Mesodermal cell (in vitro differentiated cells): Measurements from ENCODE around the gene DGKB.

Experiments used
- H3K27ac ChIP-seq: 2 replicates; pipeline ENCODE4 v1.7.0; 2013; ENCODE audit warnings: mild to moderate bottlenecking, low read depth, low read length, moderate library complexity; ENCODE audit not compliant: severe bottlenecking
- H3K36me3 ChIP-seq: 2 replicates; pipeline ENCODE4 v1.7.1; 2013; ENCODE audit warnings: mild to moderate bottlenecking, low read length, moderate library complexity; ENCODE audit not compliant: control insufficient read depth, insufficient read depth
- H3K4me1 ChIP-seq: one replicate; pipeline ENCODE4 v1.7.1; 2013; ENCODE audit warnings: mild to moderate bottlenecking, low read length; ENCODE audit not compliant: insufficient read depth, control insufficient read depth, poor library complexity, severe bottlenecking
- H3K4me3 ChIP-seq: 2 replicates; pipeline ENCODE4 v1.7.0; 2013; ENCODE audit warnings: low read length, control low read depth, mild to moderate bottlenecking; ENCODE audit not compliant: insufficient read depth, poor library complexity, severe bottlenecking; ENCODE audit errors: extremely low read depth
- H3K9me3 ChIP-seq: 2 replicates; pipeline ENCODE4 v1.7.1; 2013; ENCODE audit warnings: mild to moderate bottlenecking, low read length, moderate library complexity; ENCODE audit not compliant: control insufficient read depth
- WGBS, 2 experiments: methylation state at CpG; one replicate each; pipeline ENCODE4 v1.1.5; 2013; ENCODE audit warnings: missing lambda C conversion rate in 2 of 2; ENCODE audit not compliant: insufficient coverage in 2 of 2; 5-methylcytosine and 5-hydroxymethylcytosine counted together

The DGKB gene

DNA sequence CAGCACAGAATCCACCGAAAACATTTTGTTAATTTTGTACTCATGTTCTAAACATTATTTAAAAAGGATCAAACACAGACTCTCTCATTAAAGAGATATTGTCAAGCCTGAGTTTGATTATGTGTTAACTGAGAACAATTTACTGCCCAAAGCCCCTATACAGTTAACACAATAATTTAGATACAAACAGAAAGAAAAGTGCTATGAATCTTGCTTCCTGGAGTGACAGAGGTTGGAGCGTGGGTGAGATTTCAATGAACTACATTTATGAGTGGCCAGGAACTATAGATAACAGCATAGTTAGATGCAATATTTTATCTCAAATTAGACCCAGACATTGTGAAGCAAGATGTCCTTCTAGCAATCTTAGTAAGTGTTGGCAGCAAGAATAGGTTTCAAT lies 464.2 kb downstream of the DGKB start:
- no peaks in the 10 kb centered on the region for H3K4me1 ChIP-seq
- no peak overlapping the region for H3K4me3 ChIP-seq
- H3K27ac ChIP-seq: no peak overlapping the region
- H3K9me3 ChIP-seq: no peaks in the 10 kb centered on the region
- no peaks in the 10 kb centered on the region for H3K36me3 ChIP-seq
- no CpG with 5 or more reads among the region's 2 CpGs for WGBS, 2 experiments

DNA sequence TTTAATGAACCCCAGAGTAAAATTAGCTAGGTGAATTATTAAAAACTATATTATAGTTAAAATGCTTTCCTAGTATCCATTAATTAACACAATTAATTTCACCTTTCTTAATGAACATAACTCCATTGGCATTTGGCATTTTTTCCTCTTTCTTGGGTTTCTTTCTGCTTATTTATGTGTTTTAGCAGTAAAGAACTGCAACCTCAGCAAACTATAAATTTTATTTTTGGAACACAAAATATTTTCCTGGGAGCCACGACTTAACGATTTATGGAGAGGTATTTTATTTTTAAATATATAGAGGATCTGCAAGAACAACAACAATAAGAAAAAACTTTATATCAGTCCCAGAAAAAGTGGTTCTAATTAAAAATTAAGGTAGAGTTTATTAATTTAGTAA lies 465.7 kb downstream of the DGKB start:
- Histone ChIP-seq H3K36me3 (no peaks in the 10 kb centered on the region), H3K9me3 (no peaks in the 10 kb centered on the region), H3K4me1 (no peaks in the 10 kb centered on the region), H3K4me3 (no peak overlapping the region), H3K27ac (no peak overlapping the region)
- WGBS, 2 experiments: no CpG with 5 or more reads among the region's 2 CpGs

DNA sequence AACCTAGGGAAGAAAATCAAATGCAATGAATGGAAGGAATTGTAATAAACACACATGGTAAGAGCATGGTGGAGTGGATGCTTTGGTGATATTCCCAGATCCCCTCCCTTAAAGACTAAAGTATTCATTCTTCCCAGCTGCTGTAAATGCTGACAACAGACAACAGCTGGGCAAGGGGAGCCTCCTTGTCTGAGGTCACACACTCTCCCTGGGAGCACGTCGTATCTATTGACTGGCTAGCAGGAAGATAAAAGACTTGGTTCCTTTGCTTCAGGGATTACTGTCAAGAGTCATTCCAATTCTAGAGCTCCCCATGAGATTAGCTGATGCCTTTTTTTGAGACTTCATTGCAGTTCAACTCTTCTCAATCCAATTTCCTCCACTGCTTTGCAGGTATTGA lies 469.6 kb downstream of the DGKB start:
- H3K4me3 ChIP-seq: no peak overlapping the region
- 33 to 68% methylated on average over 1 to 2 of the region's 2 CpGs for WGBS, 2 experiments
- H3K4me1 ChIP-seq: no peaks in the 10 kb centered on the region
- no peaks in the 10 kb centered on the region for H3K36me3 ChIP-seq
- H3K9me3 ChIP-seq: no peaks in the 10 kb centered on the region
- H3K27ac ChIP-seq: no peak overlapping the region

DNA sequence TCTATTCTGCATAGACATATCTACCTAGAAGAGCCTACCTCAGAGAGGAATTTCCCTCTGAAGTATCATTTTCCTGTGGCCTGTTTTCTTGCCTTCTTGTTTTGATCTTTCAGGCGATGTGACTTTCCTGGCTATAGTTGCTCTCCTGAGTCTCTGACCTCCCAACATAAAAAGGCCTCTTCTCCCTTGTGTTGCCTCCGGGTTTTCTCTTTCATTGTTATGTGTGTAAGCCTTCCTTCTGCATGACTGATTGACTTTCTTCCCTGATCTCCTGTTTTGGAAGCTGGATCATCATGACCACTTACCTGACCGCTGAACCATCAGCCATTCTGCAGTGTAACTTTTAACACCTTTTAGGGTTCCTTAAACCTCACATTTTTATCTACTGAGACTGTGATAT lies 471.6 kb downstream of the DGKB start:
- H3K9me3 ChIP-seq: no peaks in the 10 kb centered on the region
- 80 to 90% methylated on average over 1 to 2 of the region's 3 CpGs for WGBS, 2 experiments
- no peaks in the 10 kb centered on the region for H3K36me3 ChIP-seq
- H3K4me1 ChIP-seq: no peaks in the 10 kb centered on the region
- H3K27ac ChIP-seq: no peak overlapping the region
- no peak overlapping the region for H3K4me3 ChIP-seq

DNA sequence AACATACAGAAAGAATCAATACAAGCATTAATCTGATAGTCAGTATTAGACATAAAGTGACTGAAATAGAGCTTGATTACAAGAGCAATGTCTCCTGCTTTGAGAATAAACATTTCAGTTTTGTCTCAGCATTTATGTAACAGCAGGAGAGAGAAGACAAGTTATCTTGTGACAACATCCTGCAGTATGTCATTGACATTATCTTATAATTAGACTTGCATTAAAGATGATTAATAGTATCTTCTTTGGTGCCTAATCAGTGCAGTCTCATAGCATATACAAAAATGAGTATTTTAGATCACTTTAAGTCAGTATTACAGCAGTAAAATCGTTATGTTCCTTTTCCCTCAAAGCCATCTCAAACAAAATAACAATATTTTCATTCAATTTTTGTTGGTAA lies 477.0 kb downstream of the DGKB start:
- no CpG with 5 or more reads among the region's 1 CpG for WGBS, 2 experiments
- H3K36me3 ChIP-seq: no peaks in the 10 kb centered on the region
- H3K4me3 ChIP-seq: no peak overlapping the region
- no peak overlapping the region for H3K27ac ChIP-seq
- no peaks in the 10 kb centered on the region for H3K4me1 ChIP-seq
- no peaks in the 10 kb centered on the region for H3K9me3 ChIP-seq

DNA sequence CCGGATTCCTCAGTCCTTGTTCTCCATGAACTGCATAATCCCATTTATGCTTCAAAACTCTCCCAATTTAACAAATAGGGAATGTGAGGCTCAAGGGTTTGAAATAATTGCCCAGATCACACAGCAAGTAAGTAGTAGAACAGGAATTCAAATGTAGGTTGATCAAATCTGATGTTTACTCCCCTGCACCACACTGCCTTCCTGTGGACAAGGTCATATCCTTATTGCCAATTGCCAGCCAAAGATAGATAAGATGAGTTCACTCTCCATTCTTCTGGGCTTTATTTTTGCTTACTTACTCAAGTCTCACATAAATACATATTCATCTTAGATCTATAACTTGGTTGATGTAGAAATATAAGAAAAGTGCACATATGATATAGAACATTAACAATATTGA lies 477.9 kb downstream of the DGKB start:
- Histone ChIP-seq H3K27ac (no peak overlapping the region), H3K36me3 (no peaks in the 10 kb centered on the region), H3K4me3 (no peak overlapping the region), H3K9me3 (no peaks in the 10 kb centered on the region), H3K4me1 (peaks cover 2% of the 10 kb centered on the region)
- no CpG with 5 or more reads among the region's 1 CpG for WGBS, 2 experiments

DNA sequence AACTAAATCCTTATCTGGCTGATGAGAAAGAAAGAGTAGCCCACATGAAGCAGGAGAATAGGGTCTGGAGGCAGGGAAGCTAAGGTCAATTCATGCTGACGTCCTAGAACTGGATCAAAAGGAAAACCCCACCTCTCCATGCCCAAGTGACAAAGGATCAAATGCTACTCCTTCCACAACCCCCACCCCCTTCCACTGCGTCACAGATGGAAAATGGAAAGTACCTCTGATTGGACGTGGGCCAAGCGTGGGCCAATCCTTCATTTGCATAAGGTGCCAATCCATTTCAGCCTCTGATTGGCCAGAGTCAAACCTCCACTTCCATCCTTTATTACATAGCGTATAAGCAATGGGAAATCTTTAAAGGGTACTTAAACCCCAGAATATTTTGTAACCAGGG lies 481.8 kb downstream of the DGKB start:
- Histone ChIP-seq H3K36me3 (no peaks in the 10 kb centered on the region), H3K4me1 (peaks cover 4% of the 10 kb centered on the region), H3K9me3 (no peaks in the 10 kb centered on the region), H3K4me3 (no peak overlapping the region), H3K27ac (no peak overlapping the region)
- WGBS, 2 experiments: 73 to 81% methylated on average over 3 to 4 of the region's 5 CpGs

DNA sequence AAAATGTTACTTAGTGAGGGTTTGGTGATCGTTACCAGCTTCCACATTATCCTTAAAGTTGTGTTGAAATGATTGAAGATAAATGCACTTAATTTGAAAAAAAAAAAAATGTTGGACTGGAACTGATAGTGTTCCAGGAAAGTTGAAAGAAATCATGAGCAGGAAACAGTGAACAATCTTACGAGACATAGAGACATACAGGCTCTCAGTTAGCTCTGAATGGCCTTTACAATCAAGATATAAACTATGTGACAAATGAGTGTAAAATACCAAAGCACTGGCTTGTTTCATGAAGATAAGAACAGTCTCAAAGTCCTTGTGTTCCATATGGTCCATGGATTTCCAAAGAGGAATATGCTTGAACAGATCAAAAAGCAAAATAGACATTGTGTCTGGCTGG lies 483.0 kb downstream of the DGKB start:
- Histone ChIP-seq H3K27ac (peak overlapping the region; percentile 64), H3K9me3 (no peaks in the 10 kb centered on the region), H3K4me1 (peaks cover 4% of the 10 kb centered on the region), H3K36me3 (no peaks in the 10 kb centered on the region), H3K4me3 (no peak overlapping the region)
- WGBS, 2 experiments: 100% methylated on average over 1 of the region's 2 CpGs; no CpG with 5 or more reads in 1 of the 2 experiments

DNA sequence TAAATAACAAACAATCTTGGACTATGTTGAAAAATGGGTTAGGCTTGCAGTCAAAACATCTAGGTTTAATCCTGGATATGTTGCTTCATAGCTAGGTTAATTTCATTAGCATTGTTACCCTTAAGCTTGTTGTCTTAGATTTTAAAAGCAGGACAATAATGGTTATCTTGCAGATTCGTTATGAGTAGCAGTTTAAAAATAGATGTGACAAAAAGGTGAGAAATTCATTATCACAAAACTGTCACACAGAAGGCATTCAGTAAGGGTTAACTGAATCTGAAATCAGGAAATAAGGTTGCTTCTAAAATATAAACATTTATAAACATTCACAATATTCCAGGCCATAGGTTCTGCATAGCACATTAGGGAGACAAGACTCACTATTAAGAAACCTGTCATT lies 483.9 kb downstream of the DGKB start:
- no peak overlapping the region for H3K27ac ChIP-seq
- peaks cover 4% of the 10 kb centered on the region for H3K4me1 ChIP-seq
- WGBS, 2 experiments: no CpG with 5 or more reads among the region's 1 CpG
- no peak overlapping the region for H3K4me3 ChIP-seq
- H3K9me3 ChIP-seq: no peaks in the 10 kb centered on the region
- no peaks in the 10 kb centered on the region for H3K36me3 ChIP-seq

DNA sequence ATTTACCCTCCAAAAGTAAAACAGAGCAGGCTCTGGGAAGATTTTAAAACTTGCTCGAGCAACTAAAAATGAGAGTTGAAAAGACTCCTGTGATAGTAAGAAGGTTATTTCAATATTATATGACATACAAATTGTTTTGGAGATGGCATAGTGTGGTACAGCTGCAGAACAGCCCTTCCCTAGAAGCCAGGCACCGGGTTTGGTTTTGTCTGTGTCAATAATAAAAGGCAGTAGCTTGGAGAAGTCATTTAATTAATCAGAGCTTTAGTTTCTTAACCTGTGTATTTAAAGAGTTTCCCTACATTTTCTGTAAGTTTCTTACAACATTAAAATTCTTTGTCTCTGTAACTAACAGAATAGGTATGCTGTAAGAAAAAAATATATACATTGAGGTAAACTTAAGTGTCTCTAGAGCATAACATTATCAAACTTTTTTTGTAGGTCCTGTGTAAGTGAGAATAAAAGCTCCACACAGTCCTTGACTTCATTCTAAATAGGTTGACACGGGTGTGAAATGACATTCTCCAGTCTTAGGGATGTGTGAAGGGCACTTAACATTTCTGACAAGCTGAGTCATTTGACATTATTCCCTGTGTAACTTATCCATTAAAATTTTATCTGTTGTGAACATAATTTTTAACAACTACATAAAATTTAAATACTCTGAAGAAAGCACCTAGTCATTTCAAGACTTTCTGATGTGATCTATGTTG lies 488.1 kb downstream of the DGKB start:
- no peaks in the 10 kb centered on the region for H3K4me1 ChIP-seq
- no peak overlapping the region for H3K4me3 ChIP-seq
- WGBS, 2 experiments: no CpG with 5 or more reads among the region's 3 CpGs
- peak overlapping the region; percentile 43 for H3K27ac ChIP-seq
- H3K9me3 ChIP-seq: no peaks in the 10 kb centered on the region
- no peaks in the 10 kb centered on the region for H3K36me3 ChIP-seq

DNA sequence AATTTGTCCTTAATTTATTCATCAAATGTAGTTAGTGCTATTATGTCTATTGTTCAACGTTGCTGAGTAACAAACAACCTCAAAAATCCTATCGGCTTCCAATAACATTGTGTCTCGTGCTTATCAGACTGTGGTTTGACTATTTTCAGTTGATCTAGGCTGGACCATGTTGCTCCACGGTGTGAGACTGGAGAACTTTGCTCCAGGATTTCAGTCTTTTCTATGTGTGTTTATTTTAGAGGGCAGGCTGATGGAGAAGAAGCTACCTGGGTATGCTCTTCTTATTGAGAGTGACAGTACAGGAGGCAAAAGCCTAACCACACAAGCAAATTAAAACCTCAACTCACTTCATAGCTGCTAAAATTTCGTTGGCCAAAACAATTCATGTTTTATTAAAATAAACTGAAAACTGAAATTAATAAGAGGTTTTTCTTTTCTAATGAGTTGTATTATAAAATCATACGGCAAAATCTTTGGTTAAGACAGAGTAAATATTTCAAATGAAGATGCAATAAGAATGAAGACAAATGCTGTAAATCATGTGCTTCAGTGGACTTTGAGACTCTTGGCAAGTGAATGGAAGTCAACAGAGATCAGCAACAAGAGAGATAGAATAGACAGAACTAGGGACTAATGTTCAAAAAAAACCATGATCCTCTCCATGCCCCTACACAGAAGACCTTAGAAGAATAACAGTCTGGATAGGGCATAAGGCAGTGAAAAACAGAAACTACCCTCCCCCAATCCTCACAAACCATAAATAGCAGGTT lies 495.1 kb downstream of the DGKB start:
- Histone ChIP-seq H3K4me1 (no peaks in the 10 kb centered on the region), H3K36me3 (no peaks in the 10 kb centered on the region), H3K4me3 (no peak overlapping the region), H3K9me3 (no peaks in the 10 kb centered on the region), H3K27ac (no peak overlapping the region)
- 78 to 88% methylated on average over 2 to 4 of the region's 6 CpGs for WGBS, 2 experiments
